Islet precursor cell (in vitro differentiated cells): Measurements from ENCODE around the gene OLR1.

Experiments
- DNase-seq: peaks from one replicate; pipeline ENCODE4 v3.0.0-alpha.2; 2018

Gene OLR1

DNA sequence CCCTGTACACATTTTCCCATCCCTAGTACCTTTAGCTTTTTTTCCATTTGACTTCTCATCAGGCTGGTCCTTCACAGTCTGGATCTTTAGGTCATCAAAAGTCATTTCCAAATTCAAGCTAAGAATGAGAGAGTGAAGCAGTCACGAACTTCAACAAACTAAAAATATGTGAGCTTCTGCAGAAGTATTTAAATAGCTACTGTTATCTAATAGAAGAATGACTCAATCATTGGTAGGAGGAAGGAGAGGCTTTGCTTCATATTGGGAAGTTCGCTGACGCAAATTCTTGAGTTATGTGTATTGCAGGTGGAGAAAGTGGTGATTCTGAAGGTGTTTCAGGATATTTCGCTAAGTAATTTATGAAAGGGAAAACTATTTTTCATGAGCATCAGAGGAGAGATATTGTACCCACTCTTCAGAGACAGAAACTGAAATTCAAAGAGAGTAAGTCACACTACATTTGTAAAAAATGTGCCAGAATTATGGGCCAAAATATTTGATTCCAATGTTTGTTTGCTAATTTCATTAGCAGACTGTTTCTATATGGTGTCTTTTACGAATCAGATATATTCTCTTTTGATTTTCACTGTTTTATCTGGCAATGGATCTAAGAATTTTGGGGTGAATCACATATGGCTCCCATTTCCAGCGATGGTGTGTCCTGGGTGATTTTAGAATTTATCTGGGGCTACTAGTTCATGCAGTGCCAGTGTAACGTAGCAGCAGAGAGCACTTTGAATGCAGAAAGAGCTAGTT, at the start of gene OLR1:
OLR1 (minus strand) TSS at position 160 of the 756 bp plus-strand sequence; CDS start at position 105, 55 bp downstream.
- DNase-seq: no peak

DNA sequence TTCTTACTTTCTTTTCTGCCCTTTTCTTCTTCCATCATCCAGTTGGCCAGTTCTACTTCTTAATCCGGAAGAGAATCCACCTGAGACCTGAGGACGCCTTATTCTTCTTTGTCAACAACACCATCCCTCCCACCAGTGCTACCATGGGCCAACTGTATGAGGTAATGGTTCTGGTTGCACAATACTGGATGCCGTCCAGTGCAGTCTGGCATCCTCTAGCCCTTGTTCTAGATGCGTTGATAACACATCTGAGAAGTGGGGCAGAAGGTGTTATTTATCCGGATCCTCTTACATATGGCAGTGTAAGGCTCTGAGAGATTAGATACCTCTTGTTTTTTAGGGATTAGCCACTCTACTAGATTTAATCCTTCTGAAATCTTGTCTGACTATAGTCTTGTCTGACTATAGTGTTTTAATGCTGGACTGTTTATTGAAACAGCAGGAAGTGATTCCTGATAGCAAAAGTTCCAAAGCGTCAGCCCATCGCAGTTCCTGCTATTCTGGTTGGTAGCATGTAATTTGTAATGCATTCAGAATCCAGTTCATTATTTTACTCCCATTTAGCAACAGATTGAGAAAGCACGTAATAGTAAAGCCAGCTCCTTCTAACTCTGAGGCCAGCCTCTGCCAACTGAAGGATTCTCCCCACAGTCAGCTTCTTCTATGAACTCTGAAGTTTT, 48.6 kb upstream of the OLR1 start:
- peak; percentile 36 for DNase-seq

DNA sequence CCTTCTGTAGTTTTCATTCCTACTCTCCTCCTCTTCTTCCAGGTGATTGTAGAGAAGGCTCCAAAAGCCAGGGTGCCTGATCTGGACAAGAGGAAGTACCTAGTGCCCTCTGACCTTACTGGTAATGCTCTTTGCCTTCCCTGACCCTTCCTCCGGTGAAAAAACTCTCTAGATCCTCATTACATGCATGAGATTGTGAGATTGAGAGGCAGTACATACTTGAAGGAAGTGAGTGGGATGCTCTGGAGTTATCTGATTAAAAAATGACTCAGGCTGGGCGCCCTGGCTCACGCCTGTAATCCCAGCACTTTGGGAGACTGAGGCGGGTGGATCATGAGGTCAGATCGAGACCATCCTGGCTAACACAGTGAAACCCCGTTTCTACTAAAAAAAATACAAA, 46.1 kb upstream of the OLR1 start:
- DNase-seq: no peak

DNA sequence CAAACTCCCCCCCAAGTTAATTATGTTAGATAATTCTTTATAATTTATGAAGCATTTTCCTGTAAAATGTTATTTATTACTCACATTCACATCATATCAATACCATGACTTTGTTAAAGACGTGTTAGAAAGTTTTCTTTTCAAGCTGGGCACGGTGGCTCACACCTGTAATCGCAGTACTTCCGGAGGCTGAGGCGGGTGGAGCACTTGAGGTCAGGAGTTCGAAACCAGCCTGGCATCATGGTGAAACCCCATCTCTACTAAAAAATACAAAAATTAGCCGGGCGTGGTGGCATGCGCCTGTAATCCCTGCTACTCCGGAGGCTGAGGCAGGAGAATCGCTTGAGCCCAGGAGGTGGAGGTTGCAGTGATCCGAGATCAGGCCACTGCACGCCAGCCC, 44.0 kb upstream of the OLR1 start:
- peak; percentile 39 for DNase-seq

DNA sequence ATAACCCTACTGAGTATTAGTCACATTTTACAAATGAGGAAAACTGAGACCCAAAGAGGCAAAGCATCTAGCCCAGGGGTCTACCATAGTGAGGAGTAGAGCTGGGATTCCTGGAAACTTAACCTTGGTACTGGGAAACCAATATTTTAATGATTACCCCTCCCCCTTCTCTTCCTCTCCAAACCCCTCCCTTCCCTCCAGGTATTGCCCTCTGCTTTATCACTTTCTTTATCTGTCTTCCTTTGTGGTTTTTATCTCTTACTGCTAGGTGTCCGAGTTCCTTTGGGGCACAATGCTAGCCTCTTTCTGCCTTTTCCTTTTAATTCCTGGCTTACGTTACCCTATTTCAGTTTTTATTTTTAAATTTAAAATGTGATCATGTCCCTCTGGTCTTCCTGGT, 43.5 kb upstream of the OLR1 start:
- no peak for DNase-seq

DNA sequence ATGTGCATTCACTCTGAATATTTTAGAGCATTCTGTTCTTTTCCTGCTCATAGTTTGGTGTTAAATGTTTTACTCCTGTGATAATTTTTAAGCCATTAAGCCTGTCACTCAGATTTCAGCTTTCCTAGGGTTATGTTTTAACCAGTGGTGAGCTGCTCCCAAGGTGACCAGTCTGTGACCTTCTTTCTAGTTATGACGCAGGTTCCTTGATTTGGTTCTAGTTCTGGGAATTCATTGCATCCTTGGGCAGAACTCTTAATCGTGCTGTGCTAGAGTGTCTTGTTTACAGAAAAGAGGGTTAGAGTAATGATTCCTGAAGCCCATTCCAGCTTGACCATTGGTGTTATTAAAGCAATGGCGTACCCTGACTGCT, 42.9 kb upstream of the OLR1 start:
- no peak for DNase-seq

DNA sequence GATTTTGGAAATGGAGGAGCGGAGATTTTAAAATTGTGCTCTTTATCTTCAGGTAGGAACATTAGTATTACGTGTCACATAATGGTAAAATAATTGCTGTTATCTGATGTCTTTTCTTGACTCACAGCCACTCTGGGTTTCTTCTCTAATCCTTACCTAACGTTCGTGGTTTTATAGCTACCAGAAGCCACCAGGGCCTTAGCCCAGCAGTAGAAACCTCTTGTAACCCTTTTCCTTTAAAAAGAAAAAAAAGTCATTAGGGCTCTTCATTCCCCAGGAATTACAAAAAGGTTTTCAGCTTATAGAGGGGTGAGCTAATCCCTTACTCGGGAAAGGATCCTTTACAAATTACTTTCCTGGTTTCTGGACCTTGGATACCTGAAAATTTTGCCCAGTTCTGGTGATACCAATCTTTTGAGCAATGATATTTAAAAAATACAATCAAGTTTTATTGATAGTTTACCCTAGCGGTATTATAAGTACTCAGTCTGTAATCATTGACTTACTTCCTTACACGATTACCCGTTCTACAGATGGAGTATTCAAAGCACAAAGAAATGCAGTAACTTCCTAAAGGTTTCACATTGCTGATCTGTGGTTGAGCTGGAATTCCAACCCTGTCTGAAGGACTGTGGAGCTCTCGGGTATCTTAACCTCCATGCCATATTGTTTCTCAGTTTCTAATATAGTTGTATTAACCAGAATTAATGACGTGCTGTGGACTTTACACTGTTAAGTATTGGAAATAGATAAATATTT, 42.4 kb upstream of the OLR1 start:
- peak; percentile 57 for DNase-seq

DNA sequence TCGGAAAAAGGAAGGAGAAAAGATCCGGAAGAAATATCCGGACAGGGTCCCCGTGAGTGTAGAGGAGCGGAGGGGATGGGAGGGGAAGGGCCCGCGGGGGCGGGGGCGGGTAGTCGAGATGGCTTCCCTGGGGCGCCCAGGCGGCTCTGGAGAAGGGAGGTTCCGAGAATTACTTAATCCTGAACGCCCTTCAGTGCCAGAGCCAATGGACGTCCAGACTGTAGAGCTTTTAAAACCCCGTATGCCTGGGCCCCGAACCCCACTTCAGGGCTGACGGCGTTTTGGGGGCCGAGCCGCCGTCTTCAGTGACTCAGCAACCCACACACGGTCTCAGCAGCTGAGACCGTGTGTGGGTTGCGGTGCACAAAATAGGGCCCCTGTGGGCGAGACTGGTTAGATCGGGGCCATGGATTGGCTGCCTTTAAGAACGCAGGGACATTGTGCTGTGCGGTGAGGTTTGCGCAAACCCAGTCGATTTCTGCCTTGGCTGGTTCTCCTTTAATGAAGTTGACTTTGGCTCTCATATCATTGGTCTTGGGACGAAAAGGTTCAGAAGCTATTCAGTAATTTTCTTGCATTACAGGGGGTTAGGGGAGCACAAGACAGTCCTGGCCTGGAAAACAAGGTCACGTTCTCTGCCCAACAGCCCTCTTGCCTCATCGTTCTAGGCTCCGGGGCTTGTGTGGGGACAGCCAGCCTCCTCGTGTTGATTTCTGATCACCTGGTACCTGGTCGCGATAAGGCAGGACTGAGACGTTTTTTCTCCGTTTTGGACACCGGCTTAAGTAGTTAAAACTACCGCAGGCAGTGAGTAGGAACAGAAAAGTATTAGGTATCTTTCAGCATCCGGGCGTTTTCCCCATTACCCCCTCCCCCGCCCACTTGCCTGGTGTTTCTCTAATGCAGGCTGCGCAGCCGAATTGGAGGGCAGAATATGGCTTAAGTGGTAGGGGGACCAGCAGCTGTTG, 41.5 kb upstream of the OLR1 start:
- DNase-seq: peak; percentile 84

DNA sequence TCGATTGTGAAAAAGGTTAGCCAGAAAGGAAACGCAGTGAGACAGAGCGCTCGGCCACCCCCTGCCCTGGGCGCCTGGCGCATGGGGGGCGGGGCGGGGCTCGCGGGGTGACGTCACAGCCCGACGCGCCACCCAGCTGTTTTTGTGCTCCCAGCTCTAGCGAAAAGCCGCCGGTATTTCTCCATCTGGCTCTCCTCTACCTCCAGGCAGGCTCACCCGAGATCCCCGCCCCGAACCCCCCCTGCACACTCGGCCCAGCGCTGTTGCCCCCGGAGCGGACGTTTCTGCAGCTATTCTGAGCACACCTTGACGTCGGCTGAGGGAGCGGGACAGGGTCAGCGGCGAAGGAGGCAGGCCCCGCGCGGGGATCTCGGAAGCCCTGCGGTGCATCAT, 40.8 kb upstream of the OLR1 start, which contains the start of gene GABARAPL1:
GABARAPL1 (plus strand) TSS at position 139 of the 393 bp plus-strand sequence; CDS start at position 392, 253 bp downstream.
- DNase-seq: peak; percentile 93

DNA sequence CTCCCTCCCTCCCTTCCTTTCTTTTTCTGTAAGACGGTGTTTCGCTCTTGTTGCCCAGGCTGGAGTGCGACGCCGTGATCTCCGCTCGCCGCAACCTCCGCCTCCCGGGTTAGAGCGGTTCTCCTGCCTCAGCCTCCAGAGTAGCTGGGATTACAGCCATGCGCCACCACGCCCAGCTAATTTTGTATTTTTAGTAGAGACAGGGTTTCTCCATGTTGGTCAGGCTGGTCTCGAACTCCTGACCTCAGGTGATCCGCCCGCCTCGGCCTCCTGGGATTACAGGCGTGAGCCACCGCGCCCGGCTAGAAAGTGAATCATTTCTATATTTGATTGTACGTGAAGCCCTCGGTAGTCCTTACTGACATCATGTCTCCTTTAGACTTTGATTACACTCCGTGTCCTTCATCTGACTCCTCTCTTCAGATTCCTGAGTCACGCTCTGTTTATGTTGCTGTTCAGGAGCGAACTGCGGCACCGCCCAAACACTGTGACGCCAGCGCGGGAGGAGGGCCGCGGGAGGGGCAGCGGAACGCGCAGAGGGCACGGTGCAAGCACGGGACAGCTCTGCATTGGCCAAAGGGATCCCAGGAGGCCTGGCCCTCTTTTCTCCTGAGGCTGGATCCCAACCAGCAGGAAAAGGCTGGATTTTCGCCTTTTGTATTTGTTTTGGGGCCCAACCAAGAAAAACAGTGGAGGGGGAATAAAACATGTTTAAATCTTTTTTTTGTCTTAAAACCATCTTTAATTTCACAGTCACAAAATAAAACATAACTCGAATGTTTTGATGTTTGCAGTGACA, 40.2 kb upstream of the OLR1 start:
- peak; percentile 99 for DNase-seq

DNA sequence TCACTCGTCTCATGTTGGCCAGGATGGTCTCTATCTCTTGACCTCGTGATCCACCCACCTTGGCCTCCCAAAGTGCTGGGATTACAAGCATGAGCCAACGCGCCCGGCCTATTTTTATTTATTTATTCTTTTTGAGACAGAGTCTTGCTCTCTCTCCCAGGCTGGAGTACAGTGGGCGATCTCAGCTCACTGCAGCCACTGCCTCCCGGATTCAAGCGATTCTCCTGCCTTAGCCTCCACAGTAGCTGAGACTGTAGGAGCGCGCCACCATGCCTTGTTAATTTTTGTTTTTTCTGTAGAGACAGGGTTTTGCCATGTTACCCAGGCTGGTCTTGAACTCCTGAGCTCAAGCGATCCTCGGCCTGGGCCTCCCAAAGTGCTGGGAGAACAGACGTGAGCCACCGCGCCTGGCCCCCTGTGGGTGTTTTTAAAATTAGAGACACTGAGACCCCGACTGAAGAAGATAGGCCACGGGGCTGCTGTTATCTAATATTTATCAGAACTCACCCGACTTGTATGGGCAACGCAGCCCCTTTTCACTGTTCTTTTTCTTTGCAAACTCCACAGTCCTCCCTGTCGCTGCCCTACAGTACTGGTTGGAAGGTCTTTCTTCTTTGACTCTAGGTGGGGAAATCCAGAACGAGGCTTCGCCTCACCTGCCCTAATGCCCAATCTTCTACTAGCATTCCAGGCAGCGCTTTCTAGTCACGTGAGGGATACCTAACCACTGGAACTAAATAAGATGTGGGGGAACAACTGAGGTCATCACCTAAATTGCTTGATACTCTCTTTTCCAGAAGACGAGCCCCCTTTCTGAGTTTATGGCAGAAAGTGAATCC, 39.4 kb upstream of the OLR1 start:
- peak; percentile 48 for DNase-seq

DNA sequence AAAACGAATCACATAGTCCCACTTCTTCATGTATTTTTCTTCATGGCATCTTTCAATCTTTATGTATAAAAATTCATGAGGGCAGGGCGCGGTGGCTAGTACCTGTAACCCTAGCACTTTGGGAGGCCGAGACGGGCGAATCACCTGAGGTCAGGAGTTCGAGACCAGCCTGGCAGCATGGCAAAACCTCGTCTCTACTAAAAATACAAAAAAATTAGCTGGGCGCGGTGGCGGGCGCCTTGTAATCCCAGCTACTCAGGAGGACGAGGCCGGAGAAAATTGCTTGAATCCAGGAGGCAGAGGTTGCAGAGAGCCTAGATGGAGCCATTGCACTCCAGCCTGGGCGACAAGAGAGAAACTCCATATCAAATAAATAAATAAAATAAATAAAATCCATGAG, 38.3 kb upstream of the OLR1 start:
- peak; percentile 40 for DNase-seq

DNA sequence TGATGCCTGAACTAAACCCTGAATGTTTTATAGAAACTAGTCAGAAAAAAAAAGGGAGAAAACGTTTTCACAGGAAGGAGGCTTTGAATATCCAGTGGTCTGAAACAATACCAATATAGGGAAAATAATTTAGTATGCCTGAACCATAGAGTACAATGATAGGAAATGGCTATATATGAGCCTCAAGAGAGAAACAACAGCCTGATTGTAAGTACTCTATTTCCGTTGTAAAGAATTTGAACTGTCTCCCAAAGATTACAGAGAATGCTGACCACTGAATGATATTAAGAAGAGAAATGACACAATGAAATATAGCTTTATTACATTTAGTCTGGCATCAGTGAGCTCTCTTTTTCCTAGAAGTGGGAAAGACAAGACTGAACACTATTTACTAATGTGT, 35.2 kb upstream of the OLR1 start:
- no peak for DNase-seq

DNA sequence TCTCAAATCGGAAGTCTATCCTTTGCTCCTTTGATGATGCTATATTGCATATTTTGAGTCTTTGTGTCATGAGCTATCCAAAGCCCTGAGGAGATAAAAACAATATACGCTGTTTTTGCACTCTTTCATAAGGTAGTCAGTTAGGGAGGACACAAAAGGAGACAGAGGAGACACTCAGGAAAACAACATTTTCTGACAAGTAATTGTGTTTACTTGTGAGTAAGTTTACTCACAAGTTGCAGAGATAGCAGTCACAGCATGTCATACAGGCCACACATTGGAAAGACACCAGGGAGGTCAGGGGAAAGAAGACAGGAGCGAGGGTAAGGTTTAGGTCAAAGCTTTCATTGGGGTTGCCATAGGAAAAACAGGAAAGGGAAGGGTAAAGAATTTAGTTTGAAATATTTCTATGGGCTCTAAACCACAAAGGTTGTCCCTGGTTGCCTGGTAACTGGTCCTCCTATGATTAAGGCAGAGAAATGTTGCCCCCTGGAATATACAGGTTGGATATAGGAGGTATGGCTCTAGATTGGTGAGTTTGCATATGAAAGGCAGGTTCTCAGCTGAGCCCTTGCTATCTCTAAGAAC, 33.4 kb upstream of the OLR1 start:
- DNase-seq: peak; percentile 68

DNA sequence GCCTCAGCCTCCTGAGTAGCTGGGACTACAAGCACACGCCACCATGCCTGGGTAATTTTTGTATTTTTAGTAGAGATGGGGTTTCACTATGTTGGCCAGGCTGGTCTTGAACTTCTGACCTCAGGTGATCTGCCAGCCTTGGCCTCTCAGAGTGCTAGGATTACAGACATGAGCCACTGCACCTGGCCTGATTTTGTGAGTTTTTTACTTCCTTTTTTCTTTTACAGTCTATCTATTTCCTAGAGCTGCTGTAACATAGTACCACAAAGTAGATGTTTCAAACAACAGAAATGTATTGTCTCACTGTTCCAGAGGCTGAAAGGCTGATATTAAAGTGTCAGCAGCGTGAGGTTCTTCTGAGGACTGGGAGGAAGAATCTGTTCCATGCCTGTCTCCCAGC, 32.6 kb upstream of the OLR1 start:
- DNase-seq: peak; percentile 18

DNA sequence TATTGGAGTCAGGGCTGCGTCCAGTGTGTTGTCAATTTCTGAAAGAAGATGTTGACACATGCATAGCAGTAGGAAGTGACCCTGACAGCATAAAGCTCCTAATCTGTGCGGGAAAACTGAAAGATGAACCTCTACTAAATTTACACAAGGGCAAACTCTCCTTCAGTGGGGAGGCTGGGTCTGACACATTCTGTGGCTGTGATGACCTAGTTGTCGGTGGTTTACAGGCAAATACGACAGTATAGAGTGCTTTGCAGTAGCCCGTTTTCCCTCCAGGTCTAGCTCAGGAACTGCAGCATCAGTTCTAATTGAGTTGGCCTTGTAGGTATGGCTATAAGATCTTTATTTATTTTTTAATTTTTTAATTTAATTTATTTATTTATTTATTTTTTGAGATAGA, 25.9 kb upstream of the OLR1 start:
- peak; percentile 16 for DNase-seq

DNA sequence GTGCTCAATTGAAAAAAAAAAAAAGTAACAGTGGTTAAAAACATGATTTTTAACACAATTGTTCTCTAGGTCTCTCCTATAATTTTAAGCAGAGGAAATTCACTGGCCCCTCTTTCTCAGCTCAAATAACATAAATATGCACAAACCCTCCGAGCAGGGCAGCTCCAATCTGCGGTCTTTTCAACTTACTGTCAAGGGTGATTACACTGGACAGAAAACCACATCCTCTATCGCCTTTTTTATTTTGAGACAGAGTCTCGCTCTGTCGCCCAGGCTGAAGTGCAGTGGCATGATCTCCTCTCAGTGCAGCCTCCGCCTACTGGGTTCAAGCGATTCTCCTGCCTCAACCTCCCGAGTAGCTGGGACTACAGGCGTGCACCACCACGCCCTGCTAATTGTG, 24.3 kb upstream of the OLR1 start:
- DNase-seq: no peak

DNA sequence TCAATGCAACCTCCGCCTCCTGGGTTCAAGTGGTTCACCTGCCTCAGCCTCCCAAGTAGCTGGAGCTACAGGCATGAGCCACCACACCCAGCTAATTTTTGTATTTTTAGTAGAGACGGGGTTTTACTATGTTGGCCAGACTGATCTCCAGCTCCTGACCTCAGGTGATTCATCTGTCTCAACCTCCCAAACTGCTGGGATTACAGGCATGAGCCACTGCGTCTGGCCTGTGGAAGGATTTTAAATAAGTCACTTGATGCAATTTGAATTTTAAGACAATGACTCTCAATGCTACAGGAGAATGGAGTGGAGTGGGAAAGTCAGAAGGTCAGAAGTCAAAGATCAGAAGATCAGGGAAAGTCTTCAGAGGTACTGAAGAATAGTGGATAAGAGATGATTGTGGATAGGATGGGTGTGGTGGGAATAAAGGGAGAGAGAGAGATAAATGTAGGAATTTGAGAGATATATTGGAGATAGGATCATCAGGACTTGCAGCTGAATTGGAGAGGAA, 22.3 kb upstream of the OLR1 start:
- peak; percentile 84 for DNase-seq

DNA sequence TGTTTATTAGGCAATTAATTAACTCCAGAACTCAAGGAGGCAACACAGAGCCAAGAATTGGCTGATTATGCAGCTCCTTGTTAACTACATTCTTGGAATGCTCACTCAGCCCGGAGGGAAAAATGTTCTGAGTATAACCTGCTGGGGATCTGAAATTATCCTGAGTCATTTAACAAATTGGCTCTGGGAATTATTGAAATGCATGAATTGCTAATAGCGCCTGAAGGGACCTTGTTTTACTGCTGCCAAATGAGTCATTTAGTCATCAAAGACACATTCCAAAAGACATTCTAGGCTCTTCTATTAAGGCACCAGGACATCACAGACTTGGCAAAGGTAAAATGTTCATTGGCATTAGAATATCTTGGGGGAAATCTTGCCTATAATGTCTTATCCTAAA, 19.9 kb upstream of the OLR1 start:
- DNase-seq: peak; percentile 82
